IMR-90 (cell line): ENCODE results near the gene SNX3. TPM values are rescaled to one million over a fixed set of nuclear protein-coding genes. Genes with fewer than 3 reads are reported as not detected.

Experiments used
- microRNA-seq, 2 experiments: library from miRNA; stranded (forward) in 1 of 2; unstranded in 1 of 2; fragments of 10-50 nt in 1 of 2; fragments of <30 nt in 1 of 2; gene quantifications in 1 of 2; microRNA quantifications in 1 of 2; one replicate each; pipeline versions ENCODE3 to v1.1.0; 2013 to 2020; ENCODE audit not compliant: insufficient read depth in 1 of 2, insufficient read length in 1 of 2, unreplicated experiment in 1 of 2
- polyA plus RNA-seq, 3 experiments: library from polyadenylated mRNA; depleted of rRNA; stranded (reverse); fragments of >200 nt; gene quantifications; 2 replicates each; pipeline ENCODE4 v1.2.3, GENCODE V29; 2012; ENCODE audit warnings: low replicate concordance in 1 of 3
- small RNA-seq, 5 experiments: library from RNA; depleted of rRNA; stranded (forward); fragments of <200 nt; gene quantifications; one replicate each; pipeline ENCODE3, GENCODE V24; 2012
- total RNA-seq: library from RNA; depleted of rRNA; stranded (reverse); fragments of >200 nt; gene quantifications from 2 replicates; pipeline ENCODE4 v1.2.3, GENCODE V29; 2012; rRNA removed

The SNX3 gene
- total and polyA plus RNA-seq, 2 of the 4 experiments (the other 2 are of a cell fraction), result 105 to 159 TPM

Small RNA genes lying within 50 kb of the gene (microRNA-seq; reads per million reads assigned to microRNA genes)
- not detected for gene RNA5SP212 (ENCODE audit: insufficient read depth, insufficient read length)
- not detected for gene RNU6-1144P (ENCODE audit: insufficient read depth, insufficient read length)
- not detected for gene Z98742.2 (ENCODE audit: insufficient read depth, insufficient read length)

Small RNA genes lying within 50 kb of the gene (small RNA-seq; reads per million reads assigned to genes)
- gene RNA5SP212 (0 reads per million in 5 experiments), gene RNU6-1144P (0 to 0.60 (median 0) reads per million in 5 experiments), gene Z98742.2 (0 reads per million in 5 experiments)

Other genes with a start within 250 kb of the SNX3 start
- gene OSTM1, start 186.3 kb downstream of the SNX3 start, total RNA-seq, result 17.5 and 24.7 TPM in 2 replicates
- 8.0 and 10.4 TPM in 2 replicates for gene OSTM1, start 186.3 kb downstream of the SNX3 start, polyA plus RNA-seq (2012; rRNA removed)
- gene NR2E1, start 95.0 kb downstream of the SNX3 start, total RNA-seq, result not detected in 2 replicates
- not detected in 2 replicates for gene NR2E1, start 95.0 kb downstream of the SNX3 start, polyA plus RNA-seq (2012; rRNA removed)
- 2.0 and 2.8 TPM in 2 replicates for gene AFG1L, start 34.0 kb upstream of the SNX3 start, total RNA-seq
- gene AFG1L, start 34.0 kb upstream of the SNX3 start, polyA plus RNA-seq (2012; rRNA removed), result 0.90 and 1.0 TPM in 2 replicates